Large intestine (tissue), 3 donors: ENCODE measurements around the gene SERPINB1. TPM values are rescaled to one million over a fixed set of nuclear protein-coding genes. Genes with fewer than 3 reads are reported as not detected.
A peak's percentile ranks its signal among the peaks of the same experiment; 100 is the strongest.
"Not testable (repeated sequence)": the region's sequence is repeated elsewhere in the genome, so short reads cannot be mapped to it uniquely, and the experiment has no call there.

Source experiments
- DNase-seq, 2 donors: peaks; one replicate each; pipeline versions ENCODE4 v3.0.0 to v3.0.0-alpha.2; 2013
- H3K27ac ChIP-seq: one replicate; pipeline ENCODE4 v1.5.1; 2013; ENCODE audit warnings: low read length
- H3K27me3 ChIP-seq: 2 replicates; pipeline ENCODE4 v1.6.1; 2013; ENCODE audit warnings: low read length; ENCODE audit not compliant: control insufficient read depth, insufficient read depth
- H3K36me3 ChIP-seq: 2 replicates; pipeline ENCODE4 v1.6.1; 2013; ENCODE audit warnings: low read length; ENCODE audit not compliant: control insufficient read depth, insufficient read depth
- H3K4me1 ChIP-seq: one replicate; pipeline ENCODE4 v1.6.1; 2013; ENCODE audit warnings: low read length; ENCODE audit not compliant: control insufficient read depth, insufficient read depth
- H3K4me3 ChIP-seq: one replicate; pipeline ENCODE4 v1.5.1; 2013; ENCODE audit warnings: low read length
- H3K9me3 ChIP-seq: one replicate; pipeline ENCODE4 v1.6.1; 2013; ENCODE audit warnings: mild to moderate bottlenecking, low read depth, low read length, moderate library complexity; ENCODE audit not compliant: control insufficient read depth
- WGBS: methylation state at CpG from one replicate; pipeline ENCODE4 v1.1.5; 2013; ENCODE audit warnings: low lambda C conversion rate; ENCODE audit not compliant: insufficient coverage; 5-methylcytosine and 5-hydroxymethylcytosine counted together
- polyA plus RNA-seq: library from polyadenylated mRNA; unstranded; fragments of 120-200 nt; gene quantifications from one replicate; pipeline ENCODE4 v1.2.1, GENCODE V29; 2013

The SERPINB1 gene
- polyA plus RNA-seq, 1 donor: 90.1 TPM

GRCh38 chr6:2803731-2804429 is 37.8 kb downstream of the SERPINB1 start:
- Histone ChIP-seq H3K27ac (no peak overlapping the region), H3K9me3 (no peaks in the 10 kb centered on the region), H3K36me3 (no peaks in the 10 kb centered on the region), H3K27me3 (no peaks in the 10 kb centered on the region), H3K4me1 (peaks cover 7% of the 10 kb centered on the region), H3K4me3 (no peak overlapping the region)
- DNase-seq: no peak
- WGBS: no CpG with 5 or more reads among the region's 7 CpGs

GRCh38 chr6:2802521-2803060 is 39.1 kb downstream of the SERPINB1 start:
- Histone ChIP-seq H3K27ac (no peak overlapping the region), H3K4me1 (peaks cover 8% of the 10 kb centered on the region), H3K4me3 (no peak overlapping the region), H3K36me3 (no peaks in the 10 kb centered on the region), H3K9me3 (no peaks in the 10 kb centered on the region), H3K27me3 (no peaks in the 10 kb centered on the region)
- DNase-seq: no peak
- WGBS: no CpG with 5 or more reads among the region's 8 CpGs

GRCh38 chr6:2801687-2802086 is 40.0 kb downstream of the SERPINB1 start:
- not testable (repeated sequence) for DNase-seq, H3K36me3 ChIP-seq, H3K27me3 ChIP-seq, H3K4me3 ChIP-seq, H3K9me3 ChIP-seq, H3K27ac ChIP-seq
- WGBS: no CpG with 5 or more reads among the region's 4 CpGs
- H3K4me1 ChIP-seq: peaks cover 15% of the 10 kb centered on the region

- WGBS: no CpG with 5 or more reads among the region's 14 CpGs
- Histone ChIP-seq H3K4me1 (peaks cover 17% of the 10 kb centered on the region), H3K9me3 (no peaks in the 10 kb centered on the region), H3K27ac (no peak overlapping the region), H3K36me3 (no peaks in the 10 kb centered on the region), H3K4me3 (no peak overlapping the region), H3K27me3 (no peaks in the 10 kb centered on the region)
- DNase-seq: no peak
These were observed 40.9 kb downstream of the SERPINB1 start for GRCh38 chr6:2800552-2801316.

GRCh38 chr6:2799936-2800527 is 41.6 kb downstream of the SERPINB1 start:
- no peak overlapping the region for H3K27ac ChIP-seq
- peaks cover 17% of the 10 kb centered on the region for H3K4me1 ChIP-seq
- WGBS: no CpG with 5 or more reads among the region's 11 CpGs
- no peaks in the 10 kb centered on the region for H3K9me3 ChIP-seq
- no peaks in the 10 kb centered on the region for H3K27me3 ChIP-seq
- DNase-seq: no peak
- H3K36me3 ChIP-seq: no peaks in the 10 kb centered on the region
- H3K4me3 ChIP-seq: no peak overlapping the region

- Histone ChIP-seq H3K27ac (no peak overlapping the region), H3K36me3 (no peaks in the 10 kb centered on the region), H3K4me1 (peaks cover 21% of the 10 kb centered on the region), H3K4me3 (no peak overlapping the region), H3K27me3 (no peaks in the 10 kb centered on the region), H3K9me3 (no peaks in the 10 kb centered on the region)
- no CpG with 5 or more reads among the region's 11 CpGs for WGBS
- no peak for DNase-seq
These were observed 43.0 kb downstream of the SERPINB1 start for GRCh38 chr6:2798586-2799134.

GRCh38 chr6:2797564-2798031 is 44.1 kb downstream of the SERPINB1 start:
- no peaks in the 10 kb centered on the region for H3K36me3 ChIP-seq
- no peaks in the 10 kb centered on the region for H3K9me3 ChIP-seq
- WGBS: no CpG with 5 or more reads among the region's 3 CpGs
- peak; percentile 90 to 91 for DNase-seq
- H3K27ac ChIP-seq: peak overlapping the region; percentile 67
- peaks cover 21% of the 10 kb centered on the region for H3K4me1 ChIP-seq
- no peak overlapping the region for H3K4me3 ChIP-seq
- H3K27me3 ChIP-seq: no peaks in the 10 kb centered on the region

- H3K4me3 ChIP-seq: no peak overlapping the region
- H3K9me3 ChIP-seq: no peaks in the 10 kb centered on the region
- no peaks in the 10 kb centered on the region for H3K36me3 ChIP-seq
- peaks cover 21% of the 10 kb centered on the region for H3K4me1 ChIP-seq
- WGBS: no CpG with 5 or more reads among the region's 6 CpGs
- no peak for DNase-seq
- peak overlapping the region; percentile 67 for H3K27ac ChIP-seq
- H3K27me3 ChIP-seq: no peaks in the 10 kb centered on the region
These were observed 44.8 kb downstream of the SERPINB1 start for GRCh38 chr6:2796861-2797260.

- WGBS: 100% methylated on average over 4 of the region's 16 CpGs
- Histone ChIP-seq H3K36me3 (no peaks in the 10 kb centered on the region), H3K27me3 (no peaks in the 10 kb centered on the region), H3K27ac (no peak overlapping the region), H3K9me3 (no peaks in the 10 kb centered on the region), H3K4me1 (peaks cover 21% of the 10 kb centered on the region), H3K4me3 (no peak overlapping the region)
- no peak for DNase-seq
These were observed 45.7 kb downstream of the SERPINB1 start for GRCh38 chr6:2795956-2796355.

- no peak overlapping the region for H3K4me3 ChIP-seq
- peaks cover 21% of the 10 kb centered on the region for H3K4me1 ChIP-seq
- WGBS: no CpG with 5 or more reads among the region's 2 CpGs
- no peaks in the 10 kb centered on the region for H3K9me3 ChIP-seq
- H3K36me3 ChIP-seq: no peaks in the 10 kb centered on the region
- no peak for DNase-seq
- H3K27me3 ChIP-seq: no peaks in the 10 kb centered on the region
- no peak overlapping the region for H3K27ac ChIP-seq
These were observed 46.5 kb downstream of the SERPINB1 start for GRCh38 chr6:2795162-2795561.
